HG02678 (cell line): ENCODE data around the gene TLX3.

Experiments
- ATAC-seq: cut with Tn5 transposase; IDR thresholded peaks from one replicate; pipeline ENCODE4 v1.9.1; 2021; ENCODE audit warnings: mild to moderate bottlenecking, moderate library complexity; ENCODE audit not compliant: unreplicated experiment

TLX3 gene

GRCh38 chr5:171300358-171300757 is 8.7 kb upstream of the TLX3 start:
- ATAC-seq = no peak

- no peak for ATAC-seq
These were observed 2.9 kb upstream of the TLX3 start for GRCh38 chr5:171306166-171306565.

GRCh38 chr5:171306781-171307591 is 2.1 kb upstream of the TLX3 start:
- ATAC-seq = no peak

GRCh38 chr5:171307789-171308452 is 1.1 kb upstream of the TLX3 start:
- no peak for ATAC-seq

GRCh38 chr5:171309276-171310211 is 496 bp downstream of the TLX3 start:
- no peak for ATAC-seq

GRCh38 chr5:171310212-171310818 is 1.3 kb downstream of the TLX3 start:
- ATAC-seq = no peak

- no peak for ATAC-seq
These were observed 1.8 kb downstream of the TLX3 start for GRCh38 chr5:171310819-171311321.

GRCh38 chr5:171311322-171312077 is 2.5 kb downstream of the TLX3 start:
- ATAC-seq = no peak

GRCh38 chr5:171312129-171312974 is 3.3 kb downstream of the TLX3 start:
- ATAC-seq = no peak

- ATAC-seq = no peak
These were observed 4.6 kb downstream of the TLX3 start for GRCh38 chr5:171313481-171314206.

GRCh38 chr5:171314728-171315385 is 5.8 kb downstream of the TLX3 start:
- no peak for ATAC-seq

- no peak for ATAC-seq
These were observed 6.4 kb downstream of the TLX3 start for GRCh38 chr5:171315386-171315891.

- ATAC-seq = no peak
These were observed 6.8 kb downstream of the TLX3 start for GRCh38 chr5:171315925-171316257.

GRCh38 chr5:171316258-171317121 is 7.4 kb downstream of the TLX3 start:
- no peak for ATAC-seq

GRCh38 chr5:171317230-171317629 is 8.2 kb downstream of the TLX3 start:
- ATAC-seq = no peak

- no peak for ATAC-seq
These were observed 9.0 kb downstream of the TLX3 start for GRCh38 chr5:171318026-171318425.

- ATAC-seq = no peak
These were observed 12.4 kb downstream of the TLX3 start for GRCh38 chr5:171321447-171321846.
